Central memory CD4-positive, alpha-beta T cell (primary cell): Measurements from ENCODE around the gene ADGRF4.

Source experiments
- DNase-seq: peaks from one replicate; pipeline ENCODE4 v3.0.0; 2022

ADGRF4 gene

DNA sequence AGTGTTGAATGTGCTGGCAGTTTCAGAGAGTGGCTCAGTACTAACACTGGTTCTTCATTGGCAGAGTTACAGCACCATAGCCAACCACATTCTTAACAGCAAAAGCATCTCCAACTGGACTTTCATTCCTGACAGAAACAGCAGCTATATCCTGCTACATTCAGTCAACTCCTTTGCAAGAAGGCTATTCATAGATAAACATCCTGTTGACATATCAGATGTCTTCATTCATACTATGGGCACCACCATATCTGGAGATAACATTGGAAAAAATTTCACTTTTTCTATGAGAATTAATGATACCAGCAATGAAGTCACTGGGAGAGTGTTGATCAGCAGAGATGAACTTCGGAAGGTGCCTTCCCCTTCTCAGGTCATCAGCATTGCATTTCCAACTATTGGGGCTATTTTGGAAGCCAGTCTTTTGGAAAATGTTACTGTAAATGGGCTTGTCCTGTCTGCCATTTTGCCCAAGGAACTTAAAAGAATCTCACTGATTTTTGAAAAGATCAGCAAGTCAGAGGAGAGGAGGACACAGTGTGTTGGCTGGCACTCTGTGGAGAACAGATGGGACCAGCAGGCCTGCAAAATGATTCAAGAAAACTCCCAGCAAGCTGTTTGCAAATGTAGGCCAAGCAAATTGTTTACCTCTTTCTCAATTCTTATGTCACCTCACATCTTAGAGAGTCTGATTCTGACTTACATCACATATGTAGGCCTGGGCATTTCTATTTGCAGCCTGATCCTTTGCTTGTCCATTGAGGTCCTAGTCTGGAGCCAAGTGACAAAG lies 17.0 kb upstream of the ADGRF4 start:
- DNase-seq: no peak

DNA sequence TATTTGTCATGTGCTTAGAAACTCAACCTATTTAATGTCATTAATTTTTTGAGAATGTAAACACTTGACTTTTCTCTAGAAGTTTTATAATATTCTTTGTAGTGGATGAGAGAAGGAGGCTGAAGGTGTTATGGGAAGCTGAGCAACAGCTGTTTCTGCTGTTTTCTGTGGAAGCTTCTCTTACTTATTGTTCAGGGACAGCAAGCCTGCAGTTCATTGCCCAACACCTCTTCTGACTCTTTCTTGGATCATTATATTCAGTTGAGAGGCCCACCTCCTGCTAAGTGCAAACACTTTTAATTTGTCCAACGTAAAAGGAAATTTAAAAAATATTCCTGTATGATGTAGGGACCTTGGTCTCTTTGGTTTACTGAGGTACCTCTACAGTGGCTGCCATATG lies 12.0 kb upstream of the ADGRF4 start:
- no peak for DNase-seq

DNA sequence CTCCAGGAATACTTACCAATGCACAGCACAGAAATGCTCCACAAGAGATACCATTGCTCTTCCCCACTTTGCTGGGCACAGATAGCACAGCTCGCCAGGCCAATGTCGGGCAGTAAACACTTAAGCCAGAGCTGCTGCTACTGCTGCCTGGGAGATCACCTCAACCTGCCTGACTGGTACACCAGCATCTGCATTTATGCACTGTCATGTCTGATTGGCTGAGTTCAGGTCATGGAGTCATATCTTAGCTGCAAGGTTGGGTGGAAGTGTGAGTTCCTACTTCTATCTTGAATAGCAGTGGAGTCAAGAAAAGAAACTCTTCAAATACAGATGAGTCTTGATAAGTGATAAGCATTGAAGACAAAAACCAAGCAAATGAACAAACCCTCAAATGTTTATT lies 10.9 kb upstream of the ADGRF4 start:
- DNase-seq: no peak

DNA sequence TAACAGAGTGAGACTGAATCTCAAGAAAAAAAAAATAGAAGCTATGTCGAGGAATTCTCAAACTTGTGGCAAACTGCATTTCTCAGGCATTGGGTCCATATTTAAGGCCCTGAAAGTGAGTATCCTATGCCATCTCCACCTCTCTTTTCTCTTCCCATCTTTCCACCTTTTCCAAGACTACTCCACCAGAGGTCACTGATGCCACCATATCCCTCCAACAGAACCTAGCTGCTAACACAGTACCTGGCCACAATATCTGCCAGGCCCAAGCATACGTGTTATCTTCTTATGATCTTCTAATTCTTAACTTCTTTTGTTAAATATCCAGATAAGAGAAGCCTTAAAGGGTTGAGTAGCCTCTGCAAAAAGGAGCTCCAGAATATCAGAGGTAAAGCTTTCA lies 8.2 kb upstream of the ADGRF4 start:
- no peak for DNase-seq

DNA sequence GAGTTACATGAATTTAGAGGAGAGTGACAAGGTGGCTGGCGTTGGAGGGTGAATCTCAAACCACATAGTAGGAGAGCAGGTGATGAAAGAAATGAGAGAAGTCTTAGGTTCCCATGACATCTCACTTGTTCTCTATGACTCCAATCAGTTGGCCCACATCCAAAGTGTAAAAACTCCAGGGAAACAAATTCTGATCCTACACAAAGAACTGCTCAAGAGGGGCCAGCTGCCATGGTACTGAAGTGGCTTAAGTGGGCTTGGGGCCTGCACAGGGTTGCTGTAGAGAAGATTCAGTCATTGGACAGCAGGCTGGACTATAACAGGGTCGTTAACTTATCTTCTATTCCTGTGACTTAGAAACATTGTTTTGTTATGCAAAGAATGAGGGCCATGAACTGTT lies 7.6 kb upstream of the ADGRF4 start:
- no peak for DNase-seq

DNA sequence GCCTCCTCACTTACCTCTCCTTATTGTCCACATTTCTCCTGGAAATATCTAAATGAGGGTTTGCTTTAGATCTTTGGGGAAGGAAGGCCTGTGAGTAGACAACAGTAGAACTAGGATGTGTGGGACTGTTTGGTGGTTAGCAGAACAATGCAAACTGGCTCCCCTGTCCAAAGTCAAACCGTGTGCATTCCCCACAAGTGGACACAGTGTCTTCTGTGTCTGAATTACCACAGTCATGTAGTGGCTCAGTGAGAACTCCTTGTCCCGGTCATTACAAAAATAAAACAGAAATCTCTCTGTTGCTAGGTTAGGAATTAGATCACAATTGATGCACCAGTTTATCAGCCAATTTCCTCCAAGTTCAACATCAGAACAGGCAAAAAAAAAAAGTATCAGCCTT lies 455 bp upstream of the ADGRF4 start:
- no peak for DNase-seq

DNA sequence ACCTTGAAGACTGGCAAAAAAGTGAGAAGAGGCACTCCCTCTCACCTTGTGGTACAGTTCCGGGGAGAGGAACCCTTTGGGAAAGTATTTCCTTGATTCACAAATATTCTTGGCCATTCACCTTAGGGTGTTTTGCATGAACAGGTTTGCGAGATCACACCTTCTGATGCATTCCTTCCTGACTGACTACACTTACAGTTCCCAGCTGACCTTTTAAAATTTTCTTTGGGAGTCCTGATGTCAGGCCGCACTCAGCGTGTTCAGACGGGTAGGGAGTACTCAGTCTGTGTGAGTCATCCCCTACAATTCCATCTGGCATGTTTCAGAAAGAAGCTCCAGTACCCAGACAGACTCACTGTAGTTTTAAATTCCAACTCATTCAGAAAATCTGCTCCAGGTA lies 1.7 kb downstream of the ADGRF4 start:
- DNase-seq: no peak

DNA sequence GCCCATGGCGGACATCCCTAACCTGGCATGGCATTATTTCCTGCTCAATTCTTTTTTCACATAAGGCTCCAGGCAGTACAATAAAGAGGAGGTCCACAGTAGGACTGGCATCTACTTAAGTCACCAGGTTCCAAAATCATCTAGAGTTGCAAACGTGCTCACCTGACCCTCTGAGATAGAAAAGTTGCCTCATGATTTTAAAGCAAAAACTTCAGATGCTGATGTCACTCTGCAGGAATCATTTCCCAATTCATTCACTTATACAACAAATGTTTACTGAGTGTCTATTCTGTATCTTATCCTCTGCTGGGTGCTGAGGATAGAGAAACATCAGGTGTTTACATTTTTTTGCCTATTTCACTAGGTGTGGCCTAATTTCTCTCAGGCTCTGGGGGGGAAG lies 2.2 kb downstream of the ADGRF4 start:
- no peak for DNase-seq

DNA sequence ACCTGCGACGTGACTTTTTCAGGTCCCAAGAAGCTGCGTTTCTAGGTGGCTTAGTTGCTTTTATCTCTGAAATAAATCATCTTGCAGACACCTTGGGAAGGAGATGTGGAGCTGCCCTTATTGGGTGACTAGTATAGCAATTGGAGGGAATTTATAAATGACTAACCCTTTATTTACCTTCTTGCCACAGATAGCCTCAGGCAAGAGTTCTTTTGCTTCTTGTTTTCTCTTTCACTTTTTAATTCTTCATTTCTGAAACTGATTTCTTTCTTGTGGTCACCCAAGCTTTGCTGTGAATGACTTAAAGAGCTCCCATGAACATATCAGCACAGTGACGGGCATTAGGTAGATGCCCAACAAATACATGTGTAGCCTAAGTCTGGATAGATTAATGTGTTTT lies 3.0 kb downstream of the ADGRF4 start:
- no peak for DNase-seq

DNA sequence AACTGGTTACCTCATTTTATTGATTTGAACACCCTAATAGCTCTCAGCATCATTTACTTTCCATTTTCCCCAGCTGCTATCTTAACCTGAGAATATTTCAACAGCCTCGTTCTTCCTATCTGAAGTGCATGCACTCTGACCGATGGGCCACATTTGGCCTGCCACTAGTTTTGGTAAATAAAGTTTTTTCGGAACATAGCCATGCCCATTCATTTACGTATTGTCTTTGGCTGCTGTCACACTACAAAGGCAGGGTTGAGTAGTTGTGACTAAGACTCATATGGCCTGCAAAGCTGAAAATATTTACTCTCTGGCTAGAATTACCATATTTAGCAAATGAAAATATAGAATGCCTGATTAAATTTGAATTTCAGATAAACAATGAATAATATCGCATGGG lies 10.8 kb downstream of the ADGRF4 start:
- DNase-seq: no peak

DNA sequence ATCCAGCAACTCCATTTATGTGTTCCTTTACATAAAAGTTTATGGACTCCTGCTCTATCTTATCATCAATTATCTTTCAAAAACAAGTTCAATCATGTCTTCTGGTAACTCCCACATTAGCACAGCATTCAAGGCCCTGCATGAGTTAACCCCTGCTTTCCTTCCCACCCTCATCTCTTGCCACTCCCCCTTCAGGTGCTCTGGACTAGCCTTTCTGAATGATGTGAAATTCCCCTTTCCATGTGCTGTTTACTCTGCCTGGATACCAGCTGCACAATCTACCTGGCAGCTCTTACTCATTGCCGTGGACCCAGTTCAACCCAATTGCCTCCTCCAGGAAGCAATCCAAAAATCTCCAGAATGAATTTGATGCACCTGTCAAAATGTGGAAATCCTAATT lies 11.9 kb downstream of the ADGRF4 start:
- DNase-seq: no peak

DNA sequence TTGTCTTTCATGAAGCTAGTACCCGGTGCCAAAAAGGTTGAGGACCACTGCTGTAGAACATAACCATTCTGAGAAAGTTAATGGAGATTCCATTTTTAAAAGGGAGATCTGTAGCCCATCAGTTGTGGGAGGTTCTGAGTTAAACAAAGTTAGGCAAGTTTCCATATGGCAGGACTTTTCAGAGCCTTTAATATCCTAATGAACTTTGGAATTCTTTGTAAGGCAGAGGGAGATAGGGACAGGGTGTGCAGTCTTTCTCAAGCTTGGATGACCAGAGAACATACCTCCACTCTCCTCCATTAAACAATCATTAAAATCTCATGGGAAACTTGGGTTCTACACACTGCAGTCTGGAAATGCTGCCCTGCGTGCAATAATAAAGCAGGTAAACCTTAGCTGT lies 14.8 kb downstream of the ADGRF4 start:
- DNase-seq: no peak

DNA sequence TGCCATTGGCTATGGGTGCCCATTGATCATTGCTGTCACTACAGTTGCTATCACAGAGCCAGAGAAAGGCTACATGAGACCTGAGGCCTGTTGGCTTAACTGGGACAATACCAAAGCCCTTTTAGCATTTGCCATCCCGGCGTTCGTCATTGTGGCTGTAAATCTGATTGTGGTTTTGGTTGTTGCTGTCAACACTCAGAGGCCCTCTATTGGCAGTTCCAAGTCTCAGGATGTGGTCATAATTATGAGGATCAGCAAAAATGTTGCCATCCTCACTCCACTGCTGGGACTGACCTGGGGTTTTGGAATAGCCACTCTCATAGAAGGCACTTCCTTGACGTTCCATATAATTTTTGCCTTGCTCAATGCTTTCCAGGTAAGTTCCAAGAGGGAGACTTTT lies 16.4 kb downstream of the ADGRF4 start:
- DNase-seq: no peak

DNA sequence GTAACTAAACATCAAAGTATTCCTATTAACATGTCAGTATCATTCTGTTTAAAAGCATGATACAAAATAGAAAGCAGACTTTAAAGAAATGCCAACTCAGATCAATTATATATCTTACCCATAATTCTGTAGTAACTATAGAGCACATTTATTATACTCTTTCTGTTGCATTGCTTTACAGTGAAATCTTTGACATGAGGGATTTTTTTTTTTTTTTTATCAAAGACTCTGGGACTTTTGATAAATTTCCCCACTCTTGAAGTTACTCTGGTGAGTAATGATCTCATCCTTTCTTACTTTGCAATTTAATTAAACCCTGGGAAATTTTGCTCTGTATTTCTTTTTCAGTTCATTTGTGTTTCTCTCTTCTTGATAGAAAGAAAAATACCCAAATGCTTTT lies 17.4 kb downstream of the ADGRF4 start:
- DNase-seq: no peak

DNA sequence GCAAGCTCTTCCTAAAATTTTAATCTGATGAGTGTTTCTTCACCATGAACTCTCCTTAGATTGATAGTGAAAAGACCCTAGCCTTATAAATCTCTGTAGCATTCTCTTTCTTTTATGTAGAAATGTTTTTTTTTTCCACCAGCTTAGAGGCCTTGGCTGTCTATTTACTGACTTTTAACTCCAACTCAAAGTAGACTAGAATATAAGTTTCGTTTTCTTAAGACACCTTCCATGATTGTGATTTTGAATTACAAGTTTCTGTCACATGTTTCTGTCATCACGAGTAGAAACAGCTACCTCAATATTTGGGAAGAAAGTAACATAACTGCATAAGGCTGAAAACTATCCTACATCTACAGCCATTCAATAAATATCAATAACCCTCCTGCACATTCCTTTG lies 17.8 kb downstream of the ADGRF4 start:
- DNase-seq: no peak

DNA sequence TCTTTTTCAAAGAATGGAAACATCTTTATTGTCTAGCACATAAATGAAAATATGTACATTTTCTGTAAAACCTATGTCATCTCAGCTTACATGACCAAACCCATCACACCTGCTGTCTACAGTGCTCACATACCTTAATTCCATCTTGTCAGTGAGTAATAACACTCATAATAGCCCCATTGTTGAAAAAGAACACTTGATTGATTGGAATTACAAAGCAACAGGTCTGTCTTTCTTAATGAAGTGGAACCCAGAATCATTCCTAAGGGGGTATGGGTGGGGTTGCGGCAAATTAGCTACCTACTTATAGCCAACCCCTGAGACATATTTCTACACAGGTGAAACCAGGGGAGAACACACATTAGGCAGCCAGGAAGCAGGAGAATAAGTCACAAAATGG lies 20.2 kb downstream of the ADGRF4 start:
- DNase-seq: no peak

DNA sequence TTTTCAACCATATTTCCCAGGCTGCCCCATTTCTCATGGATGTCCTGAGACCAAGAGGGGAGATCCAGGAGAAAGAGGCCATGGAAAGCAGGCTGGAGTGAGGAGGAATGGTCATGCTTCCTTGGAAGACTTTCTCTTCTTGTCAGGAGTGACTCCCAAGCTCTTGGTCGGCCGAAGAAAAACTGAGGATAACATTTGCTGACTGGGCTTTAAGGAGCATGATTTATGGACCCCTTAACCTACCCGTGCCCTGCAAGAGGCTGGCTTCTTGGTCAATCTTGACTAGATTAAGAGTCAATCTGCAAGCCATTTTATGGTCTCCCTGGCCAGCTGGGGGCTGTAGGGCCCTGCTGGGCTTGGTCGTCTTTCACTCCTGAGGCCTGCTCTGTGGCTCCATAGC lies 22.8 kb downstream of the ADGRF4 start:
- DNase-seq: no peak

DNA sequence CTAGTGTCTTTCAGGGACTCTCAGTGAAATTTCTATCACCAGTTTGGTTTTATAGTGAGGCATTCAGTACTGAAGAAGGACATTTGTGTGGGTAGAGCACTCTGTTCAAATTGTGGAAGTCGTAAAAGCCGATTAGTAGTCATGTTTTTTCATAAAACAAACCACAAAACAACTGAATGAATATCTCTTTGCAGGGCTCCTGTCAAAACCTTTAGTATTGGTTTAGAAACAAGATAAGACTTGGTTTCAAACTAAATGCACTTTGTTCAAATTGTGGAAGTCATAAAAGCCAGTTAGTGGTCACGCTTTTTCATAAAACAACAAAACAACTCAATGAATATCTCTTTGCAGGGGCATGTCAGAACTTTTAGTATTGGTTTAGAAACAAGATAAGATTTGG lies 23.8 kb downstream of the ADGRF4 start:
- no peak for DNase-seq

DNA sequence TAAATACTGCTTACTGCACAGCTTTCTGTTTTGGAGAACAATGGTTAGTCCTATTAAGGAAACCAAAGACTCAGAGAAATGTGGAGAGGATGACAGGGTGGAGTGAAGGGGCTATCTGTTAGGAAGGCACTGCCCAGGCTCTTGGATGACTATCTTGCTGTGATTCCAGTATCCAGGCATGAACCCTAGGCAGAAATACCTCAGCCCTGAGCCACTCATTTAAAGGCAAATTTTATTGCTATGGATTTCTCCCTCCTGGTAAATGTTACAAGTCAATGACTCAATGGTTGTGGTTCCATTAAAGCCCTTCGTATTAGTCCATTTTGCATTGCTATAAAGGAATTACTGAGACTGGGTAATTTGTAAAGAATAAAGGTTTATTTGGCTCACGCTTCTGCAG lies 25.9 kb downstream of the ADGRF4 start:
- no peak for DNase-seq

DNA sequence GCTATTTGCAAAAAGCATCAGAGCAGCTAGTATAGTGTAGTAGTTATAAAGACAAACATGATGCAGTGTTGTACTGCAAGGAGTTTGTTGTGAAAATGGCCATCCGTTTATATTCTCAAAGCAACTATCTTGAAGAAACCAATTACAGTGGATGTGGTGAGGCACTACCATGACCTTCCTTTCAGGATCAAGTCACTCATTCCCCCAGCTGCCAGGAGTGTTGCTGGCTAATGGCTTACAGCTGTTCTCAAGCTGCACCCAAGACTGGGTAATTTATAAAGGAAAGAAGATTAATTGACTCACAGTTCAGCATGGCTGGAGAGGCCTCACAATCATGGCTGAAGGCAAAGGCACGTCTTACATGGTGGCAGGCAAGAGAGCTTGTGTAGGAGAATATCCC lies 29.0 kb downstream of the ADGRF4 start:
- DNase-seq: no peak

DNA sequence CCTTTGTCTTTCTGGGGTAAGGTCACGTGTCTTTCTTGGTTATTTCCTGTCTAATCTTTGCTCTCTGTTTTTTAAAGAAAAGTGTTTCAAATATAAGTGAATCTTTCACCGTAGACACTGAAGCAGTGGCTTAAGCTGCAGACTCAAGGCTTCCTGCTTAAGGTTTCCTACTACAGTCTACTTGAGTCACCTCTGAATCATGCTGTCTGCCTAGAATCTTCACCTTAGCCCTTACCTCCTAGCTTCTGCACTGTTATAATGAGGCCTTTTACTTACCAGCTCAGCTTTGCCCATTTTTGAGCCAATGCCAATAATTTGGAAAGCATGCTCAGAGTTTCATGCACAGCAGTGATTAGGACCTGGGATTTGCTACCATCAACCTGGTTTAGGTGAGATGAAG lies 30.6 kb downstream of the ADGRF4 start:
- DNase-seq: no peak

DNA sequence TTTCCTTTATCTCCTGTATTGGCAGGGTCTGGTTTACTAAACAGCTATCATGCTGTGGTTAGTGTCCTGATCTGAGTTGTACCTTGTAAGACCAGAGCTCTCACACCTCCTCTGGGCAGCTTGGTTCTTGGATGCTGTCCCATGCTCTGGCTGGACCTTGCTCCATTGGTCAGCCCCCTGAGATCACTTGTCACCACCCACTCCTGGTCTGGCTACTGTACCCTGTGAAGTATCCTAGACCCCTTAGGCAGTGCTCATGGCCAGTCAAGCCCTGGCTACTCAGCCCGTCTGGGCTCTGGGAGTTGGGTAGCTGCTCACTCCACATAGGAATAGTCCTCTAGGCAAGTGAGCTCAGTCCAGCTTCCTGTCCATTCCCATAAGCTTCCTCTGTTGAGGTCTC lies 31.1 kb downstream of the ADGRF4 start:
- DNase-seq: no peak

DNA sequence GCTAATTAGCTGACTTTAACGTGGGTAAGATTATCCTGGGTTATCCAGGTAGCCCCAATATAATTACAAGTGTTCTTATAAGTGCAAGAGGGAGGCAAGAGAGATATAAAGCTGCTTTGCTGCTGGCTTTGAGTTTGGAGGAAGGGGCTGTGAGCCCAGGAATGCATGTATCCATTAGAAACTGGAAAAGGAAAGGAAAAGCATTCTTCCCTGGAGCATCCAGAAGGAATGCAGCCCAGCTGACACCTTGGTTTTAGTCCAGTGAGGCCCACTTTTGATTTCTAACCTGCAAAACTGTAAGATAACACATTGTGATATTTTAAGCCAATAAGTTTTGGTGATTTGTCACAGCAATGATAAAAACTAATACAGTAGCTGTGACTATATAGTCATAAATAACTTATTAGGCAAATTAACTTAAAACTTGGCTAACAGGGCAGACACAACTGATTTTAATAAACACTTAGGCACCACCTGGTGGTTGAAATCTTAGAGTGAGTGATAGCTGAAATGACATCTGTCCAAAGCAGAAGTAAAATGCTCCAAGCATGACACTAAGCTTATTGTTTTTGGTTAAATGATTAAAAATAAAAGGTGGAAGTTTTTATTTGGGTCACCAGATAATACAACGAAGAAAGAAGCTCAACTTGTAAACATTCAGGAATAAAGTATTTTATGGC lies 35.6 kb downstream of the ADGRF4 start:
- DNase-seq: no peak

DNA sequence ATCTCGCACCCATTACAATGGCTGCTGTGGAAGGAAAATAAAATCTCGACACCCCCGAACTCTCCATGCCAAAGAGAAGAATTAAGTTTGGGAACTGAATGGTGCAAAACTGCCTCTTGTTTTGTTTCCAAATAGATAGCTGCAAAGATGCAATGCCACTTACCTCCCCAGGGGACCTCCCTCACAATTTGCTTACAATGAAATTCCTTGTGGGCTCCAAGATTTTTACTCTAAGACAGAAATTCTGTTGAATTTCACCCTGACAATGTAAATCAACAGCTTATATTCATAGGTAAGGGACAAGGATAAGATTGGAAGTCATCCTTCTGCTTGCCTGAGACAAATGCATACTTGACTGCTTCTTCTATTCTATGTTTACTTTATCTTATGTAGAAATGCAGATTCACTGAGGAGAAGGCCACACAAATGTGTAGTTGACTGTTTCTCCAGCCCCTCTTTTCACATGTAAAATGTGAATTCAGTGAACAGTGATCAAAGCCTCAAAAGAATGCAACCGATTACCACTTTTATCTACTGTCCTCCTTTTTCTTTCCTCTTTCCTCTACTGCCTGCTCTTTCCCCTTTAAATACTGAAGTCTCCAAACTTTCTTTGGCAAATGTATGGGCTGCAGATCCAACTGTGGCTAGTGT lies 36.6 kb downstream of the ADGRF4 start:
- no peak for DNase-seq
